Neural progenitor cell (in vitro differentiated cells): ENCODE data around the gene CLEC4F. TPM values are rescaled to one million over a fixed set of nuclear protein-coding genes. Genes with fewer than 3 reads are reported as not detected.

Experiments used
- DNase-seq: peaks from one replicate; pipeline ENCODE4 v3.0.0-alpha.2; 2016; ENCODE audit warnings: low spot score
- H2AFZ ChIP-seq: fragments of 200-600 bp; sonication (generic); replicated peaks from 2 replicates; pipeline ENCODE4 v1.6.1; 2016; ENCODE audit warnings: antibody characterized with exemption
- H3F3A ChIP-seq: fragments of 200-600 bp; sonication (generic); 2 replicates; pipeline ENCODE4 v1.6.1; 2016; ENCODE audit warnings: antibody characterized with exemption, low read depth
- H3K27ac ChIP-seq: fragments of 200-600 bp; sonication (generic); 2 replicates; pipeline ENCODE4 v1.5.1; 2016; ENCODE audit warnings: mild to moderate bottlenecking
- H3K27me3 ChIP-seq: fragments of 200-600 bp; sonication (generic); 2 replicates; pipeline ENCODE4 v1.6.1; 2016; ENCODE audit warnings: mild to moderate bottlenecking, moderate library complexity
- H3K36me3 ChIP-seq: fragments of 200-600 bp; sonication (generic); 2 replicates; pipeline ENCODE4 v1.5.1; 2016
- H3K4me1 ChIP-seq: fragments of 200-600 bp; sonication (generic); 2 replicates; pipeline ENCODE4 v1.6.1; 2016; ENCODE audit warnings: mixed run types
- H3K4me2 ChIP-seq: fragments of 200-600 bp; sonication (generic); 2 replicates; pipeline ENCODE4 v1.6.1; 2016
- H3K4me3 ChIP-seq: fragments of 200-600 bp; sonication (generic); 2 replicates; pipeline ENCODE4 v1.5.1; 2016
- H3K79me2 ChIP-seq: fragments of 200-600 bp; sonication (generic); 2 replicates; pipeline ENCODE4 v1.6.1; 2016; ENCODE audit warnings: low read depth
- H3K9ac ChIP-seq: fragments of 200-600 bp; sonication (generic); 2 replicates; pipeline ENCODE4 v1.6.1; 2016
- H3K9me3 ChIP-seq: fragments of 200-600 bp; sonication (generic); 2 replicates; pipeline ENCODE4 v1.5.1; 2016; ENCODE audit warnings: low read depth
- H4K20me1 ChIP-seq: fragments of 200-600 bp; sonication (generic); 2 replicates; pipeline ENCODE4 v1.6.1; 2016; ENCODE audit warnings: low read depth
- H3K27ac Mint-ChIP-seq: 3 replicates; pipeline ENCODE4 v1.8.0; 2021; ENCODE audit warnings: mixed read lengths
- H3K27me3 Mint-ChIP-seq: 2 replicates; pipeline ENCODE4 v1.8.0; 2022; ENCODE audit warnings: low read depth, mild to moderate bottlenecking, inconsistent platforms, moderate library complexity, mixed read lengths; ENCODE audit not compliant: insufficient read depth
- H3K36me3 Mint-ChIP-seq: 3 replicates; pipeline ENCODE4 v1.8.0; 2021; ENCODE audit warnings: mixed read lengths
- H3K4me1 Mint-ChIP-seq: 3 replicates; pipeline ENCODE4 v1.8.0; 2021; ENCODE audit warnings: mixed read lengths
- H3K4me3 Mint-ChIP-seq: 3 replicates; pipeline ENCODE4 v1.8.0; 2021; ENCODE audit warnings: mild to moderate bottlenecking, moderate library complexity, mixed read lengths
- H3K9me3 Mint-ChIP-seq: 3 replicates; pipeline ENCODE4 v1.8.0; 2020; ENCODE audit warnings: mixed read lengths
- CTCF ChIP-seq: fragments of 200-600 bp; sonication (generic); IDR thresholded peaks from 2 replicates; pipeline ENCODE4 v1.5.1; 2017; ENCODE audit warnings: antibody characterized with exemption, mild to moderate bottlenecking
- EZH2 ChIP-seq: fragments of 200-600 bp; sonication (generic); IDR thresholded peaks from 2 replicates; pipeline ENCODE4 v1.6.1; 2017; ENCODE audit warnings: antibody characterized with exemption, mild to moderate bottlenecking, moderate library complexity
- EZH2phosphoT487 ChIP-seq: fragments of 200-600 bp; sonication (generic); IDR thresholded peaks from 2 replicates; pipeline ENCODE4 v1.6.1; 2017; ENCODE audit warnings: antibody characterized with exemption
- total RNA-seq: library from RNA; depleted of rRNA; stranded (reverse); fragments of >200 nt; gene quantifications from 2 replicates; pipeline ENCODE4 v1.2.3, GENCODE V29; 2015; ENCODE audit warnings: low replicate concordance

The CLEC4F gene, protein sequence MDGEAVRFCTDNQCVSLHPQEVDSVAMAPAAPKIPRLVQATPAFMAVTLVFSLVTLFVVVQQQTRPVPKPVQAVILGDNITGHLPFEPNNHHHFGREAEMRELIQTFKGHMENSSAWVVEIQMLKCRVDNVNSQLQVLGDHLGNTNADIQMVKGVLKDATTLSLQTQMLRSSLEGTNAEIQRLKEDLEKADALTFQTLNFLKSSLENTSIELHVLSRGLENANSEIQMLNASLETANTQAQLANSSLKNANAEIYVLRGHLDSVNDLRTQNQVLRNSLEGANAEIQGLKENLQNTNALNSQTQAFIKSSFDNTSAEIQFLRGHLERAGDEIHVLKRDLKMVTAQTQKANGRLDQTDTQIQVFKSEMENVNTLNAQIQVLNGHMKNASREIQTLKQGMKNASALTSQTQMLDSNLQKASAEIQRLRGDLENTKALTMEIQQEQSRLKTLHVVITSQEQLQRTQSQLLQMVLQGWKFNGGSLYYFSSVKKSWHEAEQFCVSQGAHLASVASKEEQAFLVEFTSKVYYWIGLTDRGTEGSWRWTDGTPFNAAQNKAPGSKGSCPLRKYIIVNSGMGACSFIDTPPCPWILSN
- total RNA-seq = not detected in 2 replicates

DNA sequence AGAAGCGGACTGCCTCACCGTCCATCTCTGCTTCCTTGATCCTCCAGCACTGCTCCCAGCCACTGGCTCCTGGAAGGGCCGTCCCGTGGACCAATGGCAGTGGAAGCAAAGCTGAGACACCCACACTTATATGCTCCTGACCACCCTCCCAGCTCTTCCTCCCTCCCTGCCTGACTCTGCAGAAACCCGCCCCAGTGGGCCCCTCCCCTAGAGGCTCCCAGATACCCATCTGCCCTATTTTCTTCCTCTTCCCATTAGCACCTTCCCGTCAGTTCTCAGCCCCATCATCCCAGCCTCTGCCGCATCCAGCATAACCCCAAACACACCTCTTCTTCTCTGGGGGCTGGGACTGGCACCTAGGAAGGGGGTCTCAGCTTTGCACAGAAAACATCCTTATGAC lies at the start of gene CLEC4F:
Gene CLEC4F, minus strand, starts transcription at position 101 of the 400 bp plus-strand sequence. Its CDS starts 76 bp downstream, at position 25.
- Histone ChIP-seq H3K9me3 (no peaks in the 10 kb centered on the region), H2AFZ (no peak within 1 kb of the TSS), H3K27ac (no peak within 1 kb of the TSS), H3K9ac (no peak within 1 kb of the TSS), H3K4me2 (no peak within 1 kb of the TSS), H3F3A (no peaks in the 10 kb centered on the region), H3K4me3 (no peak within 1 kb of the TSS), H3K4me1 (no peaks in the 10 kb centered on the region), H3K36me3 (no peaks in the 10 kb centered on the region), H3K27me3 (no peaks in the 10 kb centered on the region), H3K79me2 (no peaks in the 10 kb centered on the region), H4K20me1 (no peaks in the 10 kb centered on the region)
- Mint-ChIP-seq H3K9me3 (no peaks in the 10 kb centered on the region), H3K4me3 (no peak within 1 kb of the TSS), H3K4me1 (no peaks in the 10 kb centered on the region), H3K27me3 (peaks cover 8% of the 10 kb centered on the region), H3K27ac (no peak within 1 kb of the TSS), H3K36me3 (no peaks in the 10 kb centered on the region)
- no peak for TF ChIP-seq EZH2phosphoT487
- TF ChIP-seq EZH2 = no peak
- TF ChIP-seq CTCF = no peak
- no peak for DNase-seq

GRCh38 chr2:70868970-70869369 lies 48.6 kb upstream of the CLEC4F start:
- H3K27me3 ChIP-seq = peaks cover 84% of the 10 kb centered on the region
- no peak overlapping the region for H3K4me3 ChIP-seq
- no peak overlapping the region for H2AFZ ChIP-seq
- no peak for TF ChIP-seq EZH2phosphoT487
- TF ChIP-seq CTCF = no peak
- peaks cover 23% of the 10 kb centered on the region for H3K27me3 Mint-ChIP-seq
- no peaks in the 10 kb centered on the region for H3K36me3 ChIP-seq
- no peaks in the 10 kb centered on the region for H3K9me3 ChIP-seq
- no peaks in the 10 kb centered on the region for H3K79me2 ChIP-seq
- peaks cover 3% of the 10 kb centered on the region for H3K9me3 Mint-ChIP-seq
- H3K4me1 Mint-ChIP-seq = peaks cover 4% of the 10 kb centered on the region
- H3K4me1 ChIP-seq = no peaks in the 10 kb centered on the region
- no peak for DNase-seq
- H3K4me2 ChIP-seq = no peak overlapping the region
- no peaks in the 10 kb centered on the region for H4K20me1 ChIP-seq
- H3K27ac ChIP-seq = no peak overlapping the region
- no peak overlapping the region for H3K27ac Mint-ChIP-seq
- no peaks in the 10 kb centered on the region for H3F3A ChIP-seq
- H3K4me3 Mint-ChIP-seq = no peak overlapping the region
- H3K9ac ChIP-seq = no peak overlapping the region
- no peaks in the 10 kb centered on the region for H3K36me3 Mint-ChIP-seq

- TF ChIP-seq CTCF (peak; percentile 100), EZH2phosphoT487 (no peak), EZH2 (peak; percentile 53)
- Histone ChIP-seq H3K9me3 (no peaks in the 10 kb centered on the region), H3K4me3 (no peak overlapping the region), H3K9ac (no peak overlapping the region), H3K4me1 (no peaks in the 10 kb centered on the region), H3K27me3 (peaks cover 100% of the 10 kb centered on the region), H3K36me3 (no peaks in the 10 kb centered on the region), H4K20me1 (no peaks in the 10 kb centered on the region), H3K27ac (no peak overlapping the region), H3K79me2 (no peaks in the 10 kb centered on the region), H3F3A (no peaks in the 10 kb centered on the region), H3K4me2 (no peak overlapping the region), H2AFZ (no peak overlapping the region)
- DNase-seq = peak; percentile 91
- Mint-ChIP-seq H3K36me3 (no peaks in the 10 kb centered on the region), H3K27ac (no peak overlapping the region), H3K27me3 (peaks cover 39% of the 10 kb centered on the region), H3K9me3 (peaks cover 3% of the 10 kb centered on the region), H3K4me1 (peaks cover 3% of the 10 kb centered on the region), H3K4me3 (no peak overlapping the region)
Observed at GRCh38 chr2:70861777-70862625, 41.6 kb upstream of the CLEC4F start.
